ENCODE measurements around the gene CHST11. TPM values are rescaled to one million over a fixed set of nuclear protein-coding genes. Genes with fewer than 3 reads are reported as not detected.

Gene CHST11
- total and polyA plus RNA-seq, 7 experiments from 2014 or later: 23.4 to 74.3 (median 32.0) TPM

DNA sequence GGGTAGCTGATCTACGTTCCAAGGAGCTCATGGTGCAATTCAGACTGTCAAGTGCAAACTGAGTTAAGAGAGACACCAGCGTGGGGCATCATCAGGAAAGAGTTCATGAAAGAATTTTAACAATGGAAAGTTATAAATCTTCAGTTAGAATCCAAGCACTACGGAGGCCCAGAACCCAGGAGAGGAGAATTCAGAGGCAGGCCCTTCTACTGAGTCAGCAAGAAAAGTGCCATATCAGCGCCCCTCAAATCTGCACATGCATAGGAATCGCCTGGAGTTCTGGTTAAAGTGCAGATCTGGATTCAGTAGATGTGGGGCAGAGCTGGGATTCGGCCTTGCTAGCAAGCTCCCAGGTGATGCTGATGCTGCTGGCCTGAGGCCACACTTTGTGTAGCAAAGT is 45.9 kb downstream of the CHST11 start:
- H3K4me3 ChIP-seq (ENCODE audit: low read length): no peak overlapping the region
- peak overlapping the region in 2 of 10 donors; percentile 39 to 65 for H3K4me3 Mint-ChIP-seq
- H3K9me3 ChIP-seq (ENCODE audit: control insufficient read depth in 2 of 3, low read length in 3 of 3): no peaks in the 10 kb centered on the region
- no peaks in the 10 kb centered on the region for H3K36me3 ChIP-seq (ENCODE audit: control insufficient read depth in 2 of 3, insufficient read depth in 3 of 3, low read length in 3 of 3)
- ATAC-seq (no peak), DNase-seq (no peak)
- H3K27me3 ChIP-seq (ENCODE audit: control insufficient read depth in 2 of 2, insufficient read depth in 2 of 2, low read length in 2 of 2): no peaks in the 10 kb centered on the region
- intact Hi-C loops (cut with micrococcal nuclease): no loop called here
- H3K36me3 Mint-ChIP-seq: peaks cover 0 to 27% (median 7%) of the 10 kb centered on the region in 5 donors
- H3K9me3 Mint-ChIP-seq: peaks cover 0 to under 1% (median 0%) of the 10 kb centered on the region in 11 donors
- peaks cover 36 to 46% of the 10 kb centered on the region in 2 donors for H3K4me1 ChIP-seq (ENCODE audit: control insufficient read depth in 2 of 2, insufficient read depth in 2 of 2, low read length in 2 of 2)
- ChIA-PET POLR2A (interaction anchor here (0.6 to 1.4 kb wide), 2 partner anchors 30 to 32 kb away, joined by 3 read pairs; no protein-coding TSS in a partner anchor), CTCF (no interaction called here)
- H3K27ac ChIP-seq (ENCODE audit: low read depth, low read length): no peak overlapping the region
- H3K27ac Mint-ChIP-seq: no peak overlapping the region
- peaks cover 67 to 88% (median 75%) of the 10 kb centered on the region in 7 donors for H3K4me1 Mint-ChIP-seq
- no peaks in the 10 kb centered on the region for H3K27me3 Mint-ChIP-seq

DNA sequence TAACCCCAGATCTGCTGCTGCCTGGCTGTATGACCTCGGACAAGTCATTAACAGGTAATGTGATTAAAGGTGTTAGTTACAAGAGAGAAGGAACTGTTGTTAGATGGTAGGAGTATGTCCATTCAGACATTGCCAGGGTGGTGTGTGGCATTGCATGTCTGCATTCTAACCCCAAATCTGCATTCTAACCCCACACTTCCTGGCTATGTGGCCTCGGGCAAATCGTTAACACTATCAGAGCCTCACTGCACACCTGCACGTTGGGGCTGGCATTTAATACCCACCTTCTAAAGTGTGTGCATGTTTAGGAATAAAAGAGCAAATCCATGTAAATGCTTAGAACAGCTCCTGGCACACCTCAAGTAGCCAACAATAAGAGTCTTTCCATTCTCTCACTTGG is 46.4 kb downstream of the CHST11 start:
- CTCF ChIA-PET: no interaction called here
- POLR2A ChIA-PET: interaction anchor here (1.4 kb wide), 1 partner anchor 32 kb away, joined by 3 read pairs; no protein-coding TSS in a partner anchor
- H3K4me1 Mint-ChIP-seq: peaks cover 66 to 89% (median 75%) of the 10 kb centered on the region in 7 donors

GRCh38 chr12:104504146-104504545 is 47.4 kb downstream of the CHST11 start:
- H3K4me3 ChIP-seq (ENCODE audit: low read length): no peak overlapping the region
- H3K4me1 Mint-ChIP-seq: peaks cover 63 to 89% (median 74%) of the 10 kb centered on the region in 7 donors
- no peak overlapping the region for H3K27ac Mint-ChIP-seq
- no peak overlapping the region for H3K27ac ChIP-seq (ENCODE audit: low read depth, low read length)
- H3K9me3 Mint-ChIP-seq: peaks cover 0 to 5% (median 0%) of the 10 kb centered on the region in 11 donors
- H3K27me3 ChIP-seq (ENCODE audit: control insufficient read depth in 2 of 2, insufficient read depth in 2 of 2, low read length in 2 of 2): no peaks in the 10 kb centered on the region
- no peak for ATAC-seq
- intact Hi-C loops (cut with micrococcal nuclease): no loop called here
- peaks cover 0 to 39% (median 18%) of the 10 kb centered on the region in 5 donors for H3K36me3 Mint-ChIP-seq
- H3K4me1 ChIP-seq (ENCODE audit: control insufficient read depth in 2 of 2, insufficient read depth in 2 of 2, low read length in 2 of 2): peaks cover 30 to 34% of the 10 kb centered on the region in 2 donors
- no peaks in the 10 kb centered on the region for H3K27me3 Mint-ChIP-seq
- no peak overlapping the region for H3K4me3 Mint-ChIP-seq
- CTCF ChIA-PET: no interaction called here
- POLR2A ChIA-PET: no interaction called here
- H3K9me3 ChIP-seq (ENCODE audit: control insufficient read depth in 2 of 3, low read length in 3 of 3): no peaks in the 10 kb centered on the region
- no peaks in the 10 kb centered on the region for H3K36me3 ChIP-seq (ENCODE audit: control insufficient read depth in 2 of 3, insufficient read depth in 3 of 3, low read length in 3 of 3)
- no peak for DNase-seq

More for the DNA sequence above, 46.4 kb downstream of the CHST11 start:
- Histone ChIP-seq H3K27me3 (ENCODE audit: control insufficient read depth in 2 of 2, insufficient read depth in 2 of 2, low read length in 2 of 2) (no peaks in the 10 kb centered on the region), H3K9me3 (ENCODE audit: control insufficient read depth in 2 of 3, low read length in 3 of 3) (no peaks in the 10 kb centered on the region), H3K4me1 (ENCODE audit: control insufficient read depth in 2 of 2, insufficient read depth in 2 of 2, low read length in 2 of 2) (peaks cover 36 to 42% of the 10 kb centered on the region in 2 donors), H3K27ac (ENCODE audit: low read depth, low read length) (no peak overlapping the region), H3K4me3 (ENCODE audit: low read length) (no peak overlapping the region), H3K36me3 (ENCODE audit: control insufficient read depth in 2 of 3, insufficient read depth in 3 of 3, low read length in 3 of 3) (no peaks in the 10 kb centered on the region)
- no peak for ATAC-seq
- Mint-ChIP-seq H3K27me3 (no peaks in the 10 kb centered on the region), H3K27ac (no peak overlapping the region), H3K9me3 (peaks cover 0 to 2% (median 0%) of the 10 kb centered on the region in 11 donors), H3K36me3 (peaks cover 0 to 33% (median 13%) of the 10 kb centered on the region in 5 donors), H3K4me3 (peak overlapping the region in 3 of 10 donors; percentile 29 to 65 (median 39))
- intact Hi-C loops (cut with micrococcal nuclease): no loop called here
- no peak for DNase-seq

- Histone ChIP-seq H3K27ac (ENCODE audit: low read depth, low read length) (no peak overlapping the region), H3K27me3 (ENCODE audit: control insufficient read depth in 2 of 2, insufficient read depth in 2 of 2, low read length in 2 of 2) (no peaks in the 10 kb centered on the region), H3K36me3 (ENCODE audit: control insufficient read depth in 2 of 3, insufficient read depth in 3 of 3, low read length in 3 of 3) (no peaks in the 10 kb centered on the region), H3K4me3 (ENCODE audit: low read length) (no peak overlapping the region), H3K4me1 (ENCODE audit: control insufficient read depth in 2 of 2, insufficient read depth in 2 of 2, low read length in 2 of 2) (peaks cover 30 to 35% of the 10 kb centered on the region in 2 donors), H3K9me3 (ENCODE audit: control insufficient read depth in 2 of 3, low read length in 3 of 3) (no peaks in the 10 kb centered on the region)
- Mint-ChIP-seq H3K27me3 (no peaks in the 10 kb centered on the region), H3K36me3 (peaks cover 0 to 48% (median 20%) of the 10 kb centered on the region in 5 donors), H3K27ac (no peak overlapping the region), H3K4me3 (no peak overlapping the region), H3K4me1 (peaks cover 58 to 88% (median 73%) of the 10 kb centered on the region in 7 donors), H3K9me3 (peaks cover 0 to 7% (median 0%) of the 10 kb centered on the region in 11 donors)
- no peak for ATAC-seq
- ChIA-PET POLR2A (no interaction called here), CTCF (no interaction called here)
- intact Hi-C loops (cut with micrococcal nuclease): no loop called here
- no peak for DNase-seq
Measured at GRCh38 chr12:104505095-104505818, 48.5 kb downstream of the CHST11 start.

- no peak for ATAC-seq
- POLR2A ChIA-PET: no interaction called here
- CTCF ChIA-PET: interaction anchor here (0.9 kb wide), 1 partner anchor 10 kb away, joined by 3 read pairs; no protein-coding TSS in a partner anchor
- intact Hi-C loops (cut with micrococcal nuclease): no loop called here
- Mint-ChIP-seq H3K4me1 (peaks cover 63 to 86% (median 74%) of the 10 kb centered on the region in 7 donors), H3K36me3 (peaks cover 0 to 47% (median 20%) of the 10 kb centered on the region in 5 donors), H3K4me3 (no peak overlapping the region), H3K27me3 (no peaks in the 10 kb centered on the region), H3K27ac (peak overlapping the region in 1 of 9 donors; percentile 45), H3K9me3 (peaks cover 0 to 7% (median 0%) of the 10 kb centered on the region in 11 donors)
- DNase-seq: no peak
- Histone ChIP-seq H3K9me3 (ENCODE audit: control insufficient read depth in 2 of 3, low read length in 3 of 3) (no peaks in the 10 kb centered on the region), H3K4me3 (ENCODE audit: low read length) (no peak overlapping the region), H3K27me3 (ENCODE audit: control insufficient read depth in 2 of 2, insufficient read depth in 2 of 2, low read length in 2 of 2) (no peaks in the 10 kb centered on the region), H3K27ac (ENCODE audit: low read depth, low read length) (no peak overlapping the region), H3K4me1 (ENCODE audit: control insufficient read depth in 2 of 2, insufficient read depth in 2 of 2, low read length in 2 of 2) (peaks cover 34 to 38% of the 10 kb centered on the region in 2 donors), H3K36me3 (ENCODE audit: control insufficient read depth in 2 of 3, insufficient read depth in 3 of 3, low read length in 3 of 3) (no peaks in the 10 kb centered on the region)
Measured at GRCh38 chr12:104506676-104507401, 50.1 kb downstream of the CHST11 start.

DNA sequence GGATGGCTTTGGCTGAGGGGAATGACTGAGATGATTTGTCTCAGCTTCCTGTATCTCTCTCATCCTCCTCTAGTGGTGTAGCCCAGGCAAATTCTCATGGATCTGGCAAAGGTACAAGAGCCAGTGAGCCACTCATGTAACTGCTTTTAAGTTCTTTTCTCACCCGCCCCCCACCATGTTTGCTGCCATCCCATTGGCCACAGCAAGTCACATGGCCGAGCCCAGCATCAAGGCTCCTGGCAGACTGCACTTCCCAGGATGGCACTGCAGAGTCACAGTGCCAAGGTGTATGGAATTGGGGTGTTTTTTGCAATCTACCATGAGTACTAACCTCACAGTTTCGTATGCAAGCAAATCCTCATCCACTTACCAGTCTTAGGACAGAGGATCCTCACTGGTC is 50.9 kb downstream of the CHST11 start:
- H3K27ac Mint-ChIP-seq: peak overlapping the region in 2 of 9 donors; percentile 29 to 30
- no peak for ATAC-seq
- H3K4me1 Mint-ChIP-seq: peaks cover 59 to 84% (median 70%) of the 10 kb centered on the region in 7 donors
- Histone ChIP-seq H3K36me3 (ENCODE audit: control insufficient read depth in 2 of 3, insufficient read depth in 3 of 3, low read length in 3 of 3) (no peaks in the 10 kb centered on the region), H3K9me3 (ENCODE audit: control insufficient read depth in 2 of 3, low read length in 3 of 3) (no peaks in the 10 kb centered on the region), H3K27ac (ENCODE audit: low read depth, low read length) (no peak overlapping the region), H3K4me1 (ENCODE audit: control insufficient read depth in 2 of 2, insufficient read depth in 2 of 2, low read length in 2 of 2) (peaks cover 34 to 37% of the 10 kb centered on the region in 2 donors), H3K4me3 (ENCODE audit: low read length) (no peak overlapping the region), H3K27me3 (ENCODE audit: control insufficient read depth in 2 of 2, insufficient read depth in 2 of 2, low read length in 2 of 2) (no peaks in the 10 kb centered on the region)
- H3K4me3 Mint-ChIP-seq: peak overlapping the region in 1 of 10 donors; percentile 70
- H3K27me3 Mint-ChIP-seq: no peaks in the 10 kb centered on the region
- peaks cover 0 to 49% (median 20%) of the 10 kb centered on the region in 5 donors for H3K36me3 Mint-ChIP-seq
- peaks cover 0 to 7% (median 0%) of the 10 kb centered on the region in 11 donors for H3K9me3 Mint-ChIP-seq
- CTCF ChIA-PET: no interaction called here
- POLR2A ChIA-PET: no interaction called here
- intact Hi-C loops (cut with micrococcal nuclease): no loop called here
- no peak for DNase-seq
